Measurements from ENCODE around the gene HRH1.

The HRH1 gene

GRCh38 chr3:11136830-11137626 is 17.3 kb upstream of the HRH1 start:
- POLR2A ChIA-PET: no interaction called here

GRCh38 chr3:11137627-11137959 is 16.7 kb upstream of the HRH1 start:
- no peak for DNase-seq (ENCODE audit: extremely low spot score)
- ChIA-PET CTCF (no interaction called here), POLR2A (no interaction called here)
- no peak for TF ChIP-seq ARNT (IDR thresholded peaks at IDR 0.05)
- TF ChIP-seq ELF4 (IDR thresholded peaks at IDR 0.05): no peak
- no peak for TF ChIP-seq ZNF384 (IDR thresholded peaks at IDR 0.05)
- no peak for TF ChIP-seq SP1 (IDR thresholded peaks at IDR 0.05)
- no peak for TF ChIP-seq L3MBTL2 (conservative IDR thresholded peaks at IDR 0.05)
- no peak for TF ChIP-seq PKNOX1 (IDR thresholded peaks at IDR 0.05)
- TF ChIP-seq FOXK2 (IDR thresholded peaks at IDR 0.05): no peak
- TF ChIP-seq FOXM1 (IDR thresholded peaks at IDR 0.05; ENCODE audit: borderline replicate concordance): no peak
- TF ChIP-seq TARDBP (IDR thresholded peaks at IDR 0.05): no peak
- TF ChIP-seq HDGF (IDR thresholded peaks at IDR 0.05; ENCODE audit: borderline replicate concordance): no peak
- no peak for TF ChIP-seq BHLHE40 (IDR thresholded peaks at IDR 0.05; ENCODE audit: borderline replicate concordance)
- no peak for TF ChIP-seq CTBP1 (IDR thresholded peaks at IDR 0.05; ENCODE audit: borderline replicate concordance)
- TF ChIP-seq NFRKB (IDR thresholded peaks at IDR 0.05): no peak
- TF ChIP-seq LEF1 (IDR thresholded peaks at IDR 0.05; ENCODE audit: borderline replicate concordance): no peak

More at GRCh38 chr3:11136830-11137626, 17.3 kb upstream of the HRH1 start:
- CTCF ChIA-PET: no interaction called here
- DNase-seq (ENCODE audit: extremely low spot score): peak; percentile 32
- TF ChIP-seq PKNOX1 (IDR thresholded peaks at IDR 0.05) (no peak), ELF4 (IDR thresholded peaks at IDR 0.05) (no peak)

GRCh38 chr3:11138371-11138770 is 15.9 kb upstream of the HRH1 start:
- TF ChIP-seq FOXK2 (IDR thresholded peaks at IDR 0.05) (no peak), L3MBTL2 (conservative IDR thresholded peaks at IDR 0.05) (no peak), FOXA1 (IDR thresholded peaks at IDR 0.05) (no peak), PKNOX1 (IDR thresholded peaks at IDR 0.05) (no peak), NFRKB (IDR thresholded peaks at IDR 0.05) (no peak), TARDBP (IDR thresholded peaks at IDR 0.05) (no peak), FOXM1 (IDR thresholded peaks at IDR 0.05; ENCODE audit: borderline replicate concordance) (no peak), BHLHE40 (IDR thresholded peaks at IDR 0.05; ENCODE audit: borderline replicate concordance) (no peak), SP1 (IDR thresholded peaks at IDR 0.05) (no peak), SUZ12 (IDR thresholded peaks at IDR 0.05) (no peak), ARNT (IDR thresholded peaks at IDR 0.05) (no peak), ZNF384 (IDR thresholded peaks at IDR 0.05) (no peak), CTBP1 (IDR thresholded peaks at IDR 0.05; ENCODE audit: borderline replicate concordance) (no peak), ELF4 (IDR thresholded peaks at IDR 0.05) (no peak), LEF1 (IDR thresholded peaks at IDR 0.05; ENCODE audit: borderline replicate concordance) (no peak), HDGF (IDR thresholded peaks at IDR 0.05; ENCODE audit: borderline replicate concordance) (no peak)
- POLR2A ChIA-PET: no interaction called here
- CTCF ChIA-PET: no interaction called here
- DNase-seq (ENCODE audit: extremely low spot score): no peak

GRCh38 chr3:11140030-11140712 is 14.1 kb upstream of the HRH1 start:
- no peak for DNase-seq (ENCODE audit: extremely low spot score)
- ChIA-PET CTCF (no interaction called here), POLR2A (no interaction called here)
- TF ChIP-seq BHLHE40 (IDR thresholded peaks at IDR 0.05; ENCODE audit: borderline replicate concordance) (no peak), SP1 (IDR thresholded peaks at IDR 0.05) (no peak), ARNT (IDR thresholded peaks at IDR 0.05) (no peak), TARDBP (IDR thresholded peaks at IDR 0.05) (no peak), SUZ12 (IDR thresholded peaks at IDR 0.05) (no peak), HDGF (IDR thresholded peaks at IDR 0.05; ENCODE audit: borderline replicate concordance) (no peak), FOXA1 (IDR thresholded peaks at IDR 0.05) (no peak), FOXK2 (IDR thresholded peaks at IDR 0.05) (no peak), CTBP1 (IDR thresholded peaks at IDR 0.05; ENCODE audit: borderline replicate concordance) (no peak), PKNOX1 (IDR thresholded peaks at IDR 0.05) (no peak), NFRKB (IDR thresholded peaks at IDR 0.05) (no peak), LEF1 (IDR thresholded peaks at IDR 0.05; ENCODE audit: borderline replicate concordance) (no peak), ELF4 (IDR thresholded peaks at IDR 0.05) (no peak)

GRCh38 chr3:11140713-11141104 is 13.6 kb upstream of the HRH1 start:
- POLR2A ChIA-PET: no interaction called here

More at GRCh38 chr3:11140713-11141104, 13.6 kb upstream of the HRH1 start:
- no peak for TF ChIP-seq PKNOX1 (IDR thresholded peaks at IDR 0.05)
- TF ChIP-seq TARDBP (IDR thresholded peaks at IDR 0.05): no peak
- TF ChIP-seq ARNT (IDR thresholded peaks at IDR 0.05): no peak
- TF ChIP-seq L3MBTL2 (conservative IDR thresholded peaks at IDR 0.05): no peak
- TF ChIP-seq LEF1 (IDR thresholded peaks at IDR 0.05; ENCODE audit: borderline replicate concordance): no peak
- TF ChIP-seq SP1 (IDR thresholded peaks at IDR 0.05): no peak
- no peak for TF ChIP-seq HDGF (IDR thresholded peaks at IDR 0.05; ENCODE audit: borderline replicate concordance)
- TF ChIP-seq FOXK2 (IDR thresholded peaks at IDR 0.05): no peak
- no peak for TF ChIP-seq BHLHE40 (IDR thresholded peaks at IDR 0.05; ENCODE audit: borderline replicate concordance)
- TF ChIP-seq NFRKB (IDR thresholded peaks at IDR 0.05): no peak
- TF ChIP-seq SUZ12 (IDR thresholded peaks at IDR 0.05): no peak
- no peak for TF ChIP-seq FOXA1 (IDR thresholded peaks at IDR 0.05)
- TF ChIP-seq CTBP1 (IDR thresholded peaks at IDR 0.05; ENCODE audit: borderline replicate concordance): no peak
- no peak for TF ChIP-seq ZNF384 (IDR thresholded peaks at IDR 0.05)
- CTCF ChIA-PET: no interaction called here
- DNase-seq (ENCODE audit: extremely low spot score): no peak

Data from HEK293T (cell line).